HG03135 (cell line): ENCODE results near the gene UBAP2L.
A peak's percentile ranks its signal among the peaks of the same experiment; 100 is the strongest.
"Not testable (repeated sequence)": the region's sequence is repeated elsewhere in the genome, so short reads cannot be mapped to it uniquely, and the experiment has no call there.

Source experiments
- ATAC-seq: cut with Tn5 transposase; IDR thresholded peaks from one replicate; pipeline ENCODE4 v1.9.1; 2021; ENCODE audit warnings: mild to moderate bottlenecking, moderate library complexity; ENCODE audit not compliant: unreplicated experiment

Gene UBAP2L

GRCh38 chr1:154240294-154240833 lies 19.6 kb downstream of the UBAP2L start:
- no peak for ATAC-seq

- no peak for ATAC-seq
Observed at GRCh38 chr1:154241703-154242351, 21.1 kb downstream of the UBAP2L start.

GRCh38 chr1:154253671-154254070 lies 32.9 kb downstream of the UBAP2L start:
- ATAC-seq = no peak

- ATAC-seq = no peak
Observed at GRCh38 chr1:154256686-154257085, 35.9 kb downstream of the UBAP2L start.

GRCh38 chr1:154258784-154259183 lies 38.0 kb downstream of the UBAP2L start:
- no peak for ATAC-seq

GRCh38 chr1:154260127-154260526 lies 39.4 kb downstream of the UBAP2L start:
- no peak for ATAC-seq

- no peak for ATAC-seq
Observed at GRCh38 chr1:154263465-154264332, 42.9 kb downstream of the UBAP2L start.

- ATAC-seq = no peak
Observed at GRCh38 chr1:154264454-154264853, 43.7 kb downstream of the UBAP2L start.

GRCh38 chr1:154265586-154265985 lies 44.8 kb downstream of the UBAP2L start:
- ATAC-seq = no peak

GRCh38 chr1:154270833-154271232 lies 50.1 kb downstream of the UBAP2L start:
- no peak for ATAC-seq

GRCh38 chr1:154272217-154272998 lies 51.7 kb downstream of the UBAP2L start, which contains the start of gene HAX1:
TSS of gene HAX1 (plus strand) at chr1:154272629. CDS start at chr1:154272724, 95 bp downstream.
- peak; percentile 86 for ATAC-seq

GRCh38 chr1:154272999-154273563 lies 52.3 kb downstream of the UBAP2L start:
- ATAC-seq = no peak

GRCh38 chr1:154276797-154277196 lies 56.0 kb downstream of the UBAP2L start:
- no peak for ATAC-seq

- ATAC-seq = not testable (repeated sequence)
Observed at GRCh38 chr1:154287591-154287990, 66.8 kb downstream of the UBAP2L start.

- ATAC-seq = no peak
Observed at GRCh38 chr1:154288661-154289060, 67.9 kb downstream of the UBAP2L start.

- ATAC-seq = no peak
Observed at GRCh38 chr1:154290921-154291320, 70.2 kb downstream of the UBAP2L start.

- ATAC-seq = no peak
Observed at GRCh38 chr1:154295408-154296235, 74.9 kb downstream of the UBAP2L start.

GRCh38 chr1:154301582-154301981 lies 80.8 kb downstream of the UBAP2L start:
- ATAC-seq = no peak

GRCh38 chr1:154304664-154305337 lies 84.0 kb downstream of the UBAP2L start:
- no peak for ATAC-seq
